T-helper 9 cell (primary cell): Measurements from ENCODE around the gene ZPBP2.
A peak's percentile ranks its signal among the peaks of the same experiment; 100 is the strongest.
"Not testable (repeated sequence)": the region's sequence is repeated elsewhere in the genome, so short reads cannot be mapped to it uniquely, and the experiment has no call there.

Experiments
- DNase-seq: peaks from one replicate; pipeline ENCODE4 v3.0.0-alpha.2; 2020

ZPBP2 gene

GRCh38 chr17:39855911-39856649 lies 11.9 kb upstream of the ZPBP2 start:
- not testable (repeated sequence) for DNase-seq

GRCh38 chr17:39861235-39861634 lies 6.8 kb upstream of the ZPBP2 start:
- DNase-seq = no peak

- DNase-seq = no peak
Measured at GRCh38 chr17:39863244-39863917, 4.6 kb upstream of the ZPBP2 start.

- DNase-seq = peak; percentile 80
Measured at GRCh38 chr17:39863918-39864746, 3.9 kb upstream of the ZPBP2 start, which contains the start of gene IKZF3. IKZF3 (minus strand) TSS chr17:39864312; CDS start chr17:39864126, 186 bp downstream.

GRCh38 chr17:39866013-39866730 lies 1.8 kb upstream of the ZPBP2 start:
- DNase-seq = no peak

- DNase-seq = peak; percentile 52
Measured at GRCh38 chr17:39867084-39867879, 720 bp upstream of the ZPBP2 start.

- no peak for DNase-seq
Measured at GRCh38 chr17:39868554-39868942, 546 bp downstream of the ZPBP2 start.

GRCh38 chr17:39870776-39871175 lies 2.8 kb downstream of the ZPBP2 start:
- no peak for DNase-seq

GRCh38 chr17:39871801-39872200 lies 3.8 kb downstream of the ZPBP2 start:
- DNase-seq = no peak

GRCh38 chr17:39872751-39873150 lies 4.7 kb downstream of the ZPBP2 start:
- no peak for DNase-seq

- DNase-seq = not testable (repeated sequence)
Measured at GRCh38 chr17:39886102-39886501, 18.1 kb downstream of the ZPBP2 start.

- no peak for DNase-seq
Measured at GRCh38 chr17:39887078-39887477, 19.1 kb downstream of the ZPBP2 start.

- DNase-seq = no peak
Measured at GRCh38 chr17:39889200-39889599, 21.2 kb downstream of the ZPBP2 start.

GRCh38 chr17:39894681-39895376 lies 26.8 kb downstream of the ZPBP2 start:
- no peak for DNase-seq

GRCh38 chr17:39898088-39898487 lies 30.1 kb downstream of the ZPBP2 start:
- no peak for DNase-seq

- DNase-seq = no peak
Measured at GRCh38 chr17:39899215-39899614, 31.2 kb downstream of the ZPBP2 start.

- DNase-seq = not testable (repeated sequence)
Measured at GRCh38 chr17:39902027-39902426, 34.0 kb downstream of the ZPBP2 start.

- DNase-seq = no peak
Measured at GRCh38 chr17:39903158-39903884, 35.3 kb downstream of the ZPBP2 start.

GRCh38 chr17:39904990-39905288 lies 36.9 kb downstream of the ZPBP2 start:
- no peak for DNase-seq

GRCh38 chr17:39908789-39909352 lies 40.9 kb downstream of the ZPBP2 start:
- DNase-seq = no peak
